Testis (tissue), 2 donors: Measurements from ENCODE around the gene CADPS2.

ENCODE experiments used
- CTCF ChIP-seq, 3 experiments: fragments of 450-650 bp in 2 of 3; fragments of 200-600 bp in 1 of 3; sonication (generic) in 1 of 3; IDR thresholded peaks; one replicate each; pipeline ENCODE4 v1.5.1; 2016 to 2019; ENCODE audit warnings: antibody characterized with exemption in 3 of 3, mild to moderate bottlenecking in 2 of 3, moderate library complexity in 1 of 3
- POLR2A ChIP-seq: fragments of 450-650 bp; IDR thresholded peaks from one replicate; pipeline ENCODE4 v1.6.1; 2017; ENCODE audit warnings: antibody characterized with exemption, mild to moderate bottlenecking, moderate library complexity

- TF ChIP-seq CTCF (IDR thresholded peaks at IDR 0.05) (no peak), POLR2A (no peak)
Measured at GRCh38 chr7:122273117-122273516, 613.1 kb downstream of the CADPS2 start.
